ENCODE results near the gene FMNL3. TPM values are rescaled to one million over a fixed set of nuclear protein-coding genes. Genes with fewer than 3 reads are reported as not detected.

The FMNL3 gene
- total and polyA plus RNA-seq, 2 of the 8 experiments (the other 6 are each of a cell fraction or from before 2014, with no cell fraction given): 8.6 to 29.0 TPM

- no peak overlapping the region for H3K4me3 ChIP-seq (ENCODE audit: extremely low read depth in 1 of 4, insufficient read depth in 2 of 4, low read depth in 3 of 4, low read length in 4 of 4)
- CTCF ChIA-PET (ENCODE audit: partially characterized antibody): interaction anchor here (0.7 to 4.7 kb wide), 22 partner anchors 9 to 104 kb away, joined by 3 to 38 read pairs (median 6); partner anchors contain the start of gene TMBIM6
- no peak for TF ChIP-seq SP2 (IDR thresholded peaks at IDR 0.05; ENCODE audit: low read length)
- no peak for TF ChIP-seq NRF1 (IDR thresholded peaks at IDR 0.05; ENCODE audit: low read depth, low read length)
- TF ChIP-seq CHD2 (IDR thresholded peaks at IDR 0.05; ENCODE audit: low read length): no peak
- no peak for TF ChIP-seq SAP30 (IDR thresholded peaks at IDR 0.05; ENCODE audit: insufficient read depth, insufficient replicate concordance, low read length)
- TF ChIP-seq JUN (IDR thresholded peaks at IDR 0.05; ENCODE audit: low read depth, low read length): no peak
- no peak for TF ChIP-seq PHF8 (conservative IDR thresholded peaks at IDR 0.05; ENCODE audit: low read depth, low read length)
- no peak for TF ChIP-seq EZH2 (IDR thresholded peaks at IDR 0.05; ENCODE audit: low read depth, low read length, severe bottlenecking)
- no peak for TF ChIP-seq CHD1 (IDR thresholded peaks at IDR 0.05; ENCODE audit: low read depth, low read length)
- no peak for TF ChIP-seq ATF3 (IDR thresholded peaks at IDR 0.05; ENCODE audit: insufficient read depth, low read depth, low read length)
These were observed 33.5 kb downstream of the FMNL3 start for GRCh38 chr12:49673446-49674317.

More at GRCh38 chr12:49673446-49674317, 33.5 kb downstream of the FMNL3 start:
- H4K8ac ChIP-seq (ENCODE audit: extremely low read depth, insufficient read depth, low read length): peak overlapping the region; percentile 74; the same call in 1 of the 2 replicates
- H3K79me2 ChIP-seq (ENCODE audit: control insufficient read depth in 1 of 2, insufficient read depth in 2 of 2, low read length in 2 of 2): peaks cover 0 to 23% of the 10 kb centered on the region in 2 experiments; a peak in 1 of 4 replicates
- H3K56ac ChIP-seq (replicated peaks; ENCODE audit: insufficient read length, low read depth, low read length): no peak overlapping the region
- 0 out of 2 replicates have a peak overlapping the region, but pooled peaks have one; percentile 6 for H3K27ac ChIP-seq (ENCODE audit: low read depth, low read length)
- H2AK5ac ChIP-seq (ENCODE audit: low read depth, low read length): peak overlapping the region; percentile 18; the same call in 1 of the 2 replicates
- peak overlapping the region in 1 of 2 experiments; percentile 24; a peak in 2 of 4 replicates for H3K4me2 ChIP-seq (ENCODE audit: insufficient read depth in 1 of 2, low read depth in 2 of 2, low read length in 2 of 2)
- no peaks in the 10 kb centered on the region for H3K9me3 ChIP-seq (ENCODE audit: insufficient read depth in 2 of 2, low read depth in 1 of 2, low read length in 1 of 2)
- no peak for FAIRE-seq
- peaks cover 3 to 7% (median 6%) of the 10 kb centered on the region in 4 experiments for H3K4me1 ChIP-seq (replicated peaks in 1 of 4; ENCODE audit: control insufficient read depth in 3 of 4, insufficient read depth in 4 of 4, low read length in 3 of 4)
- no peaks in the 10 kb centered on the region for H3K36me3 ChIP-seq (ENCODE audit: control insufficient read depth in 2 of 4, insufficient read depth in 4 of 4, low read length in 3 of 4)
- H3K27me3 ChIP-seq (replicated peaks in 1 of 4; ENCODE audit: control insufficient read depth in 3 of 4, extremely low read depth in 1 of 4, insufficient read depth in 3 of 4, low read length in 3 of 4): no peaks in the 10 kb centered on the region
- no peaks in the 10 kb centered on the region for H3K23me2 ChIP-seq (ENCODE audit: low read depth, low read length)
- H2BK120ac ChIP-seq (replicated peaks; ENCODE audit: low read depth, low read length): peak overlapping the region; percentile 67
- H2BK5ac ChIP-seq (ENCODE audit: low read depth, low read length): peak overlapping the region; percentile 37; the same call in 1 of the 2 replicates
- peak overlapping the region; percentile 45 for H3K4ac ChIP-seq (replicated peaks; ENCODE audit: insufficient read length, low read depth, low read length)
- H2BK12ac ChIP-seq (ENCODE audit: low read depth, low read length): peak overlapping the region; percentile 85
- DNase-seq (ENCODE audit: low read depth in 1 of 2, low spot score in 2 of 2): peak in 1 of 2 experiments; percentile 61
- H2BK15ac ChIP-seq (ENCODE audit: low read length): 0 out of 2 replicates have a peak overlapping the region, but pooled peaks have one; percentile 76
- 0 out of 2 replicates have a peak overlapping the region, but pooled peaks have one; percentile 55 for H2BK20ac ChIP-seq (ENCODE audit: low read length)
- POLR2A ChIA-PET (ENCODE audit: partially characterized antibody): interaction anchor here (1.0 to 4.4 kb wide), 8 partner anchors 9 to 67 kb away, joined by 3 to 36 read pairs (median 11); partner anchors contain the start of gene TMBIM6
- no peak overlapping the region for H3K18ac ChIP-seq (ENCODE audit: extremely low read depth, low read length)
- H4K20me1 ChIP-seq (replicated peaks in 1 of 2; ENCODE audit: control insufficient read depth in 1 of 2, insufficient read depth in 2 of 2, low read length in 2 of 2): peaks cover 0 to 3% of the 10 kb centered on the region in 2 experiments
- WGBS, 2 experiments (ENCODE audit: extremely low coverage in 1 of 2, insufficient coverage in 1 of 2, insufficient read length in 1 of 2, insufficient replicate concordance in 2 of 2, low coverage in 1 of 2, low lambda C conversion rate in 2 of 2, missing lambda C conversion rate in 1 of 2): 64% methylated on average over 13 of the region's 13 CpGs; no CpG with 5 or more reads in 1 of the 2 experiments
- H3K79me1 ChIP-seq (ENCODE audit: low read depth, low read length): peaks cover 4% of the 10 kb centered on the region; the same call in 1 of the 2 replicates
- peak overlapping the region; percentile 4 for H4K5ac ChIP-seq (ENCODE audit: insufficient read length, low read depth, low read length)
- H4K91ac ChIP-seq (replicated peaks; ENCODE audit: insufficient read length, low read length): peak overlapping the region; percentile 29
- peak overlapping the region; percentile 28 for H3K23ac ChIP-seq (ENCODE audit: insufficient read length)
- H3K9ac ChIP-seq (replicated peaks in 1 of 4; ENCODE audit: extremely low read depth in 1 of 4, low read depth in 3 of 4, low read length in 3 of 4): no peak overlapping the region; a peak in 1 of 7 replicates
- H3K14ac ChIP-seq (ENCODE audit: insufficient read length): no peak overlapping the region
- no peak overlapping the region for H2AFZ ChIP-seq (ENCODE audit: low read length)

Data from H1 (cell line).